G401 (cell line): ENCODE results near the gene NATD1. TPM values are rescaled to one million over a fixed set of nuclear protein-coding genes. Genes with fewer than 3 reads are reported as not detected.
"Not testable (repeated sequence)": the region's sequence is repeated elsewhere in the genome, so short reads cannot be mapped to it uniquely, and the experiment has no call there.

Source experiments
- DNase-seq: peaks from one replicate; pipeline ENCODE4 v3.0.0-alpha.2; 2015; ENCODE audit warnings: low spot score
- in situ Hi-C: cut with HindIII; loops from 2 replicates; pipeline ENCODE4 v1.10.0; 2016; ENCODE audit warnings: low sequenced_read_pairs, mixed read lengths
- total RNA-seq: library from RNA; depleted of rRNA; stranded (reverse); fragments of >200 nt; shearing (Covaris generic); gene quantifications from 2 replicates; pipeline ENCODE4 v1.2.3, GENCODE V29; 2014; rRNA removed

Gene NATD1
- total RNA-seq, 1 experiment from 2014 or later, result 3.4 TPM

DNA sequence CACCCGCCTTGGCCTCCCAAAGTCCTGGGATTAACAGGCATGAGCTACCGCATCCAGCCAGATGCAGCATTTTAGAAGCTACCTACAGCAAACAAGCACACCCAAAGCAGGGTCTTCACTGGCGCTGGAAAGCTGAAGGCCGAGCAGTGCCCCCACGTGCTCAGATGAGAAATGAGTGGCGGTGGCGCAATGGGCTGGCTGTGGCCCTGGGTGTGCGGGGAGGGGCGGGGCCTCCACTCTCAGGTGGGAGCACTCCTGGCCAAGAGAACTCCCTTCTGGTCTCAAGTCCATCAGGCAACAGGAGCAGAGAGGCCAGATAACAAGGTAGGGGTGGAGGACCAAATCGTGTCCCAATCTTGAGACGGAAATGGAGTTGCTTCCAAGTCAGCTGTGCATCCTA lies 51.3 kb downstream of the NATD1 start:
- no peak for DNase-seq
- in situ Hi-C loops, result no loop called here

DNA sequence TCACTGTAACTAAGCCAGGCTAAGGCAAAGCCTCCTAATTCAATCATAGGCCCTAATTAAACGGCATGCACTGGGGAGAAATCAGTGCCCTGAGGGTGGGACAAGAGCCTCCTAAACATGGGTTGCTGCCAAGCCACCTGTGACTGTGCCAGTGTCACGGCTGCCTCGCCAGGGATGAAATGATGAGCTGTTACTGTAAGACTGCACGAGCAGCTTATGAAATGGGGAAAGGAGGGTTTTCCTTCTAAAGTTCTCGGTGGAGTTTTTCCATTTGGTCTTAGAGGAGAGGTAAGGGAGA lies 52.0 kb downstream of the NATD1 start:
- in situ Hi-C loops, result no loop called here
- peak; percentile 33 for DNase-seq

DNA sequence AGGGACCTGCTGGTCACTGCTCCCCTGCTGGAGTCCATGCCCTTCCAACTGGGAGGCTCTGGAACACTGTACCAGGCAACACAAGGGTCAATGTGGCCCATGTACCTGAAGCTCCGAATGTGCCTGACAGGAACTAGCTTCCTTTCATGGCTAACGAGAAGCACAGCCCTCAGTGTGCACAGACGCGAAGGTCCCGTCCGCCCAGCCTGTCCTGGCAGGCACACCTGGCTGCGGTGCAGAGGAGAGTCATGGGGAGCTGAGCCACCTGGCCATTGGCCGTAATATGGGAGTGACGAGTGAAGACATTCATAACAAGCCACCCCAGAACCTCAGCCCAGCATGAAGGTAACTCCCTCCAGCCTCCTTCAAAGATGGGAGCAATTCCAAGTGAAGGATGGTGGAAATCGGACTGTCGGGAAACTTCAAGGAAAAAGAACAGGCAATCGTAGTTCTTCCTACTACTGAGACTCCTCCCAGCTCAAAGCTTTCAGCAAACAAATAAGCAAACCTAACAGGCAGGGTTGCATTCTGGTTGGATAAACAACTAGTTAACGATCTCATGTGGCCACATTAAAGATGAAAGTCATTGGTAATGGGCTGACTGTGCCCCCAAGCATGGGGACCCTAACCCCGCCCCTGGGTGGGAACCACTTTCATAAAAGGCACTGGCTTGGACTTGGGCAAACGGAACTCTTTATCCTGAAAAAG lies 52.5 kb downstream of the NATD1 start:
- peak; percentile 84 for DNase-seq
- in situ Hi-C loops, result no loop called here

DNA sequence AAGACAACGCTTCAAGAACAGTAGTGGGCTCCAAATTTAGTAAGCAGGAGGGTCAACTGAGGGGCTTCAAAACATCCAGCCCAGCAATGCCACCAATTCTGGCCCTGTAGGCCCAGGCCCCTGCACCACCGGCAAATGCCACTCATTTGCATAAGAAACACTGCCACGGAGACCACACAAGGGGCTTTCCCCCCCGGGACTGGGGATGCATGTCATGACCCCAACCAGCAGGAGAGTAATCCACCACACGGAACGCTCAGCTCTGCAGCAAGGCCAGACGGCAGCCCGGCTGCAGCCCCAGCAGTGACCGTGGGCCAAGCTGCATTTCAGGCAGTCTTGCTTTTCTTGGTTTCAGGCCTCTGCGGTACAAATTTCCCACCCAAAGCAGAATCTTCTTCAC lies 53.4 kb downstream of the NATD1 start:
- in situ Hi-C loops, result no loop called here
- DNase-seq, result no peak

DNA sequence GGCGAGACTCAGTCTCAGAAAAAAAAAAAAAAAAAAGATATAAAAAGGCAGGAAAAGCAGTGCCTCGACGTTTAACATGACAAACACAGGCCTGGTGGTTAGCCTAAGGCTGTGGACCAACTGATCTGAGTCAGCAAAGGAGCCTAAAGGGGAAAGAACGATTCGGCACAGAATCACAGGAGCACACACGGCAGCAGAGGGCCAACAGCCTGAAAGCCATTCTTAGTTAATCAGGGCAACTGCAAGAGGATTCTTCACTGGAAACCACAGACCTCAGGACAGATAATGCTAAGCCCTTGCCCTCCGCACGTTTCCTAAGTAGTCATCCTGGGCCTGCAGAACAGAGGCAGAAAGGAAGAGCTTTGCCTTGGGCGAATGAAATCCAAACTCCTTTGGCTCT lies 53.9 kb downstream of the NATD1 start:
- in situ Hi-C loops, result no loop called here
- peak; percentile 23 for DNase-seq

DNA sequence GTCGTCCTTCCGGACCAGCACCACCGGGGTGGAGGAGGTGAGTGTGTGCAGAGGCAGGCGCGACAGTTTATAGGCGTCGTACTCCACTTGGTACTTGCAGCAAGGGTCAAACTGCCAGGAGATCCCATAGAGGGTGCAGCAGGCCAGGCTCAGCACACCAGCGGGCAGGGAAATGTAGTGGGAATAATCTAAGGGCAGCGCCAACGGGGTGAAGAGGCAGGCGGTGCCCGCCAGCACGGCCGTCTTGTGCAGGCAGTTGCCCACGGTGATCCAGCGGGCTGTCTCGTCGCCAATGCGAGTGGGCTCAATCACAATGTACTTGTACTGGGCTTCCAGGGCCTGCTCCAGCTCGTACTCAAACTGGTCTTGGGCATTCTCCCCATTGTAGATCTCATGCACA lies 54.8 kb downstream of the NATD1 start:
- in situ Hi-C loops, result no loop called here
- no peak for DNase-seq

DNA sequence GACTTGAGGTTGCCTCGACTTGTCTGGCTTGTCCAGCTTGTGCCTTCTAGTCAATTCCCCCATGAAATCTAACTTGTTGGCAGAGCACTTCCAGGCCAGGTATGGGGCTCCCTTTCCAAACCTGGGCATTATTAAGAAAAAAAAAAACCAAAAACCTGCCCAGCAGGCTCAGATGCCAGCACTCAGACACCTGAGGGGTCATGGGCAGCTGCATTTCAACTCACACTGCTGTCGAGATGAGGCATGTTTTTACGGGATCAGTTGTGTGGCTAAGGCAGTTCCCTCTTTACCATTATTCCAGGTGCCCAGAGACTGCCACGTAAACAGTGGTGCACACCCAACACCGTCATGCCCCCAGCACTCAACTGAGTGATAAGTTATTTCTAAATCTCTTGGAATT lies 57.1 kb downstream of the NATD1 start:
- in situ Hi-C loops, result no loop called here
- no peak for DNase-seq

DNA sequence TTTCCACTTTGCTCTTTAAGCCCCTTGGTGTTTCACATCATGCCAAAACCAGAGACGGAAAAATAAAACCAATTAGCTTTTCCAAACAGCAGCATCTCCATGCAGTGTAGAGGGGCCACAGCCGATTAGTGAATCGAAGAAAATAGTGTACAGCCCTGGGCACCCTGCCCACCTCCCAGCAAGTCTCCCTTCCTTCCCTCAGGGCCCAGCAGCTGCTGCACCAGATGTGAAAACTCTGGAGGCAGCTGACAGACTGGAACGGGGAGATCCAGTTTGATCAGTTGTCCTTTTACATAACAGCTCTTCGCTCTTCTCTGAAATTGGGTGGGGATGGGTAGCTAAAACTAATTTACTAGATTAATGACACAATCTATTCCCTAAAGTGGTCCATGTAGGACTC lies 58.5 kb downstream of the NATD1 start:
- in situ Hi-C loops, result no loop called here
- no peak for DNase-seq

DNA sequence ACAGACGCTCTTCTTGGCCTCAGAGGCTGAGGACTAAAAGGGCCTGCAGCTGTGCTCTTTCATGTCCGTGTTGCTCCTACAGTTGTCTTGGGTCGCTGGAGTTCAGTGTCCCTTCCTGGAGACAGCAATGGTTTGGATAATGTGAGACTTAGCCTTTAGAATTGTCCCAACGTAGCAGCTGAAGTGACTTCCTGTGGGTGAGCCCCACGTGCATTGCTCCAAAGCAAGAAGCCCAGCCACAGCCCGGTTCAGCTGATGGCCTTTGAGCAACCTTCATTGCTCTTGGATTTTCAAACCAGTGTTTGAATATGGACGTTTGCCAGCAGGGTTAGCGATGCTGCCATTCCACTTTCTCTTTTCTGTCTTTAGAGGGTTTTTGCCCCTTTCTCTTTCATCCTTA lies 59.0 kb downstream of the NATD1 start:
- in situ Hi-C loops, result no loop called here
- DNase-seq, result no peak

DNA sequence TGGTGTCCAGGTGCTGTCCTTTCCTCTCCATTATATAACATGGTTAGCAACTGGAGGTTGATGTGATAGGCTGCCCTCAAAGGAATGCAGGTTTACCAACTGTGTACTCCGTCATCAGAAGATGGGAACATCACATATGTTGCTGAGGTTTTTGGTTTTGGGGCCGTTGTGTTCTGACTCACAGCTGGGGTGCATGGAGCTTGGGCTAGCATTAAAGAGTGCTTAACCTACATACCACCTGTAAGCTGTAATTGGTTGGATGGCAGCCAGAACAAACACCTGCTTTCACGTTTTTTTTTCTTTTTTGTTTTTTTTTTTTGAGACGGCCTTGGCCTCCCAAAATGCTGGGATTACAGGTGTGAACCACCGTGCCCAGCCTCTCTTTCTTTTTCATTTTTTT lies 60.2 kb downstream of the NATD1 start:
- DNase-seq, result no peak
- in situ Hi-C loops, result no loop called here

DNA sequence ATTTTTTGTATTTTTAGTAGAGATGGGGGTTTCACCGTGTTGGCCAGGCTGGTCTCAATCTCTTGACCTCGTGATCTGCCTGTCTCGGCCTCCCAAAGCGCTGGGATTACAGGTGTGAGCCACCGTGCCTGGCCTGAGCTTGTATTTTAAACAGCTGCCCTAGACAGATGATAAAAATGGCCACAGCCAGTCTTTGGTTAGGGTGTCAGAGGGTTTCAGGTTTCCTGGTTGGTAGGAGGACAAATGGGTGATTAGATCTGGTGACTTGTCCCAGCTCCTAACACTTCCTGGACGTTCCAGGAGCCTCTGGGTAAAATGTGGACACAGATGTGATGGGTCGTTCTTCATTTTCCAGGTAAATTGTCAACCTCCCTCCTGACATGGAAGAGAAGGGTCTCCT lies 60.8 kb downstream of the NATD1 start:
- DNase-seq, in situ Hi-C loops: not testable (repeated sequence)

DNA sequence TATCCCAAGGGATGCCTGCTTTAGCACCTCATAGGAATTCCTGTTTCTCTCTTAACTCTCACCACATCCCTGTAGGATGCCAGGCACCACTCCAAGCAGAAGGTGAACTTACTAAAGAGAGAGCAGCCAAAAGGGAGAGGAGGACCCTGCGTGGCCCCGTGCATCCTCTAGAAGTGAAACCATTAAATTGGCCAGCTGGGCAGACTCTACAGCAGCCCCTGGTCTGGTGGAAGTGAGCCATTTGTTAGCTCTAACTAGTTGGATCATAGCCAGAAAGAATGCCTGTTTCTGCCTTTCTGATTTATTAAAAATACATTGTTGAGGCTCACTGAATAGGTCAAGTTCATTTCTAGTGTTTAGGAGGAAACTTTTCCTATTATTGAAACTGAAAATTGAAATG lies 61.5 kb downstream of the NATD1 start:
- DNase-seq, result no peak
- in situ Hi-C loops, result no loop called here

DNA sequence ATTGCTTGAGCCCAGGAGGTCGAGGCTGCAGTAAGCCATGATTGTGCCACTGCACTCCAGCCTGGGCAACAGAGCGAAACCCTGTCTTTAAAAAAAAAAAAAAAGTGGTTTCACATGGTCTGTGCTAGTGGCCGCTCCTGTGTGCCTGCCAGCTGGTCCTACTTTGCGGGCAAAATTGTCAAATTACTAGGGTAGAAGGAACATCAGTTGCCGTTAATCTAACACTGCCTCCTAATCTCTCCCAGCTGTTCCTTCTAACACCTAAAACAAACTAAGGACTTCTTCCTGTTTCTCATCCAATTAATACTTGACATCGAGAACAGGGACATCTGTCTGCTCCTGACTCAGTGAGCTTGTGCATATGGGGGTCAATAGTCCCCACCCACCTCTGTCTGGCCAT lies 63.1 kb downstream of the NATD1 start:
- in situ Hi-C loops, result no loop called here
- DNase-seq, result no peak

DNA sequence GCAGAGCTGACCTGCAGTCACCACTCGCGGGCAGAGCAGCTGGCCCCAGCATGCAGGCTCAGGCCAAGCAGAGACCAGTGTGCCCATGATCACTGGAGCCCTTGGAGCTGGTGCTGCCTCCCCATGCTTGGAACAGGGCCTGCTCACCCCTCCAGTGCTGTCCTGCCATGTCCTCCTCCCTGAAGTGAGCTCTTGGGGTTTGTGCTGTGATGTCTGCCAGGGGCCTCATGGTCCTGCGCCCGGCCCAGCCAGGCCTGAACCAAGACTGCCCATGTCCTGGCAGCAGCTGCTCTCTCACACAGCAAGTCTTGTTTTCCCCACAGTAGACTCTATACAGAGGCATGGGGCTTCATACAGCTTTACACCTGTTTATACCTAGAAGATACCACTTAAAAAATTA lies 63.8 kb downstream of the NATD1 start:
- no peak for DNase-seq
- in situ Hi-C loops, result no loop called here

Other genes with a start within 250 kb of the NATD1 start
- gene USP22, start 210.4 kb downstream of the NATD1 start, total RNA-seq, result 250 and 300 TPM in 2 replicates
- gene DHRS7B, start 126.4 kb downstream of the NATD1 start, total RNA-seq, result 37.0 and 45.4 TPM in 2 replicates
- 31.2 and 34.4 TPM in 2 replicates for gene TMEM11, start 39.2 kb downstream of the NATD1 start, total RNA-seq
- 35.2 and 37.9 TPM in 2 replicates for gene MAP2K3, start 31.3 kb upstream of the NATD1 start, total RNA-seq
- 3.9 and 4.9 TPM in 2 replicates for gene KCNJ12, start 122.9 kb upstream of the NATD1 start, total RNA-seq